Neutrophil (primary cell): ENCODE data around the gene GPR153.
A peak's percentile ranks its signal among the peaks of the same experiment; 100 is the strongest.

ENCODE experiments used
- H3K27ac ChIP-seq: fragments of 200-600 bp; sonication (generic); 2 replicates; pipeline ENCODE4 v1.5.1; 2016; ENCODE audit warnings: mild to moderate bottlenecking, moderate library complexity
- H3K27me3 ChIP-seq: fragments of 200-600 bp; sonication (generic); 2 replicates; pipeline ENCODE4 v1.6.0; 2016; ENCODE audit warnings: mild to moderate bottlenecking
- H3K36me3 ChIP-seq: fragments of 200-600 bp; sonication (generic); 2 replicates; pipeline ENCODE4 v1.5.1; 2017
- H3K4me1 ChIP-seq, 2 experiments: fragments of 200-600 bp in 1 of 2; sonication (generic) in 1 of 2; 1 replicate in 1 of 2; 2 replicates in 1 of 2; pipeline versions ENCODE4 v1.5.1 to v1.6.1; 2013 to 2016; ENCODE audit warnings: low read depth in 1 of 2, low read length in 1 of 2, mild to moderate bottlenecking in 1 of 2, moderate library complexity in 1 of 2; ENCODE audit not compliant: control insufficient read depth in 1 of 2, insufficient read depth in 1 of 2
- H3K4me3 ChIP-seq, 2 experiments: fragments of 200-600 bp in 1 of 2; sonication (generic) in 1 of 2; 1 replicate in 1 of 2; 2 replicates in 1 of 2; pipeline ENCODE4 v1.5.1; 2013 to 2016; ENCODE audit warnings: low read depth in 1 of 2, low read length in 1 of 2, mild to moderate bottlenecking in 1 of 2, moderate library complexity in 1 of 2
- H3K9me3 ChIP-seq: fragments of 200-600 bp; sonication (generic); 2 replicates; pipeline ENCODE4 v1.5.1; 2016
- TF ChIP-seq, protein P1 (sequence below): fragments of 200-600 bp; sonication (generic); IDR thresholded peaks from 2 replicates; pipeline ENCODE4 v1.5.1; 2016; ENCODE audit warnings: antibody characterized with exemption

Gene GPR153

GRCh38 chr1:6239213-6239752, 21.6 kb downstream of the GPR153 start:
- H3K4me1 ChIP-seq, result peaks cover 8 to 13% of the 10 kb centered on the region in 2 experiments
- no peak overlapping the region for H3K4me3 ChIP-seq
- H3K27ac ChIP-seq, result no peak overlapping the region
- peaks cover 79% of the 10 kb centered on the region for H3K27me3 ChIP-seq
- H3K9me3 ChIP-seq, result no peaks in the 10 kb centered on the region
- no peaks in the 10 kb centered on the region for H3K36me3 ChIP-seq
- TF ChIP-seq, protein P1, sequence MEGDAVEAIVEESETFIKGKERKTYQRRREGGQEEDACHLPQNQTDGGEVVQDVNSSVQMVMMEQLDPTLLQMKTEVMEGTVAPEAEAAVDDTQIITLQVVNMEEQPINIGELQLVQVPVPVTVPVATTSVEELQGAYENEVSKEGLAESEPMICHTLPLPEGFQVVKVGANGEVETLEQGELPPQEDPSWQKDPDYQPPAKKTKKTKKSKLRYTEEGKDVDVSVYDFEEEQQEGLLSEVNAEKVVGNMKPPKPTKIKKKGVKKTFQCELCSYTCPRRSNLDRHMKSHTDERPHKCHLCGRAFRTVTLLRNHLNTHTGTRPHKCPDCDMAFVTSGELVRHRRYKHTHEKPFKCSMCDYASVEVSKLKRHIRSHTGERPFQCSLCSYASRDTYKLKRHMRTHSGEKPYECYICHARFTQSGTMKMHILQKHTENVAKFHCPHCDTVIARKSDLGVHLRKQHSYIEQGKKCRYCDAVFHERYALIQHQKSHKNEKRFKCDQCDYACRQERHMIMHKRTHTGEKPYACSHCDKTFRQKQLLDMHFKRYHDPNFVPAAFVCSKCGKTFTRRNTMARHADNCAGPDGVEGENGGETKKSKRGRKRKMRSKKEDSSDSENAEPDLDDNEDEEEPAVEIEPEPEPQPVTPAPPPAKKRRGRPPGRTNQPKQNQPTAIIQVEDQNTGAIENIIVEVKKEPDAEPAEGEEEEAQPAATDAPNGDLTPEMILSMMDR, result no peak

DNA sequence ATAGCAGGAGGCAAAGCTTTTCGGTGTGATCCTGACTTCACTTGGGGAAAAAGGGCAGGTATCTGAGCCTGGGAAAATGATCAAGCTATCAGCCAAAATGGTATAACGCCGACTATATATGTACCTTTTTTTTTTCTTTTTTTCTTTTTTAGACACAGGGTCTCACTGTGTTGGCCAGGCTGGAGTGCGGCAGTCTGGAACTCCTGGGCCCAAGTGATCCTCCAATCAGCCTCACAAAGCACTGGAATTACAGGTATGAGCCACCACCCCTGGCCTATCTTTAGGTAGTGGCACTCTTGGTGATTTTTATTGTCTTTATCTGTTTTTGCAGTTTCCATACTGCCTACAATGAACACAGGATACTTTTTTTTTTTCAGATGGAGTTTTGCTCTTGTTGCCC, 23.8 kb downstream of the GPR153 start:
- TF ChIP-seq, protein P1, result no peak
- peaks cover 10% of the 10 kb centered on the region for H3K36me3 ChIP-seq
- peaks cover 57% of the 10 kb centered on the region for H3K27me3 ChIP-seq
- no peak overlapping the region for H3K4me3 ChIP-seq
- H3K4me1 ChIP-seq, result peaks cover 8 to 13% of the 10 kb centered on the region in 2 experiments
- no peak overlapping the region for H3K27ac ChIP-seq
- H3K9me3 ChIP-seq, result no peaks in the 10 kb centered on the region

DNA sequence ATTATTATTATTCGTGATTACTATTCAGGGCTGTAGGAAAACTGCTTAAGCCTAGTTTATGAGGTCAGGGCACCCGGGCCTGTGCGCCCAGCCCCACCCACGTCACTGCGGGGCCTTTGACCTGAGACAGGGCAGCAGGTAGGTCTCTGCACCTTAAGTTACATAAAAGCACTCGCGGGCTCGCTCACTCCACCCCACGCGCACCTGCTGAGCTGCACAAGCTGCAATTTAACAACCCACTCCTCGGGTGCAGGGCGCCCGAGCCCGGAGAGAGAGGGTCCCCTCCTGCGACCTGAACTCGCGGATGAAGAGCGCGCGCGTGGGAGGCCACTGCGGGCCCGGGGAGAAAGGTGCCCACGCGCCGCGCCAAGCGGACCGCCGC, 25.6 kb downstream of the GPR153 start:
- Histone ChIP-seq H3K36me3 (peaks cover 14% of the 10 kb centered on the region), H3K4me3 (peak overlapping the region; percentile 58 to 67), H3K27me3 (peaks cover 39% of the 10 kb centered on the region), H3K4me1 (peaks cover 8 to 13% of the 10 kb centered on the region in 2 experiments), H3K9me3 (no peaks in the 10 kb centered on the region), H3K27ac (peak overlapping the region; percentile 18)
- TF ChIP-seq, protein P1, result no peak

DNA sequence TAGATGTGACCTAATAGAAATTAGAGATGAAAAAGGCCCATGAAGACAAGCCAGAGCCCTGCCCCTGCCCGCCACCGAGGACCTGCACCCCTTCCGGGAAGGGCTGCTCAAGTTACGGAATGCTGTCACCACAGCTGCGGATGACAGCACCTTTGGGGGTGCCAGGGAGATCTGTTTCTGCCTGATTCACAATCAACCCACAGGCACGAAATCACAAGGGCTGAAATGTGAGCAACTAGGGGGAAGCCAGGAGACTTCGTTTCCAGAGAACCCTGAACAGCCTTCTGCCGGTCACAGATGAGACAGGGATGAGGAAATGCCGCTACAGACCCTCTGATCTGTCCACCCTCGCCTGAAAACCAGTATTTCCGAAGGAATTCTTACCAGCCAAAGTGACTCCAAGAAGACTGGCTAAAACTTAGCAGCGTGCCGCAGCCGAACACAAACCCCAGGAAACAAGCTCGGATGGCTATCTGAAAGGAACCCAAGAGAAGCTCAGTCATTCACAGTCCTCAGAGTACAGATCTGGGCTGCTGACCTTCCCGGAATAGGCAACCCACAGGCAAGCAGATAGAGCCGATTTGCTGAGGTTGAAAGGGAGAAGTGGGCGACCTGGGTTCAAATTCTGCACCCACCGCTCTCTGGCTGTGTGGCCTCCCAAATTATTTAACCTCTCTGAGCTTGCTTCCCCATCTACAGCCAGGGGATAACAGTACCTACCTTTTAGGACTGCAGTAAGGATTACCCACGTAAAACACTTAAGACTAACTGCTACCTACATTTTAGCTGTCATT, 26.2 kb downstream of the GPR153 start:
- H3K36me3 ChIP-seq, result peaks cover 20% of the 10 kb centered on the region
- H3K4me1 ChIP-seq, result peaks cover 8 to 13% of the 10 kb centered on the region in 2 experiments
- no peak overlapping the region for H3K27ac ChIP-seq
- no peaks in the 10 kb centered on the region for H3K9me3 ChIP-seq
- TF ChIP-seq, protein P1, result no peak
- peaks cover 33% of the 10 kb centered on the region for H3K27me3 ChIP-seq
- H3K4me3 ChIP-seq, result peak overlapping the region; percentile 58 to 67

GRCh38 chr1:6233376-6233775, 27.5 kb downstream of the GPR153 start:
- Histone ChIP-seq H3K4me1 (peaks cover 8 to 13% of the 10 kb centered on the region in 2 experiments), H3K36me3 (peaks cover 29% of the 10 kb centered on the region), H3K27me3 (peaks cover 20% of the 10 kb centered on the region), H3K9me3 (no peaks in the 10 kb centered on the region), H3K27ac (no peak overlapping the region), H3K4me3 (no peak overlapping the region)
- TF ChIP-seq, protein P1, result no peak
